Peyer's patch (tissue), 4 donors: ENCODE data around the gene WDHD1.

Source experiments
- POLR2A ChIP-seq, 2 donors: fragments of 450-650 bp; IDR thresholded peaks; one replicate each; pipeline ENCODE4 v1.5.1; 2017; ENCODE audit warnings: antibody characterized with exemption in 2 of 2, mild to moderate bottlenecking in 2 of 2, moderate library complexity in 2 of 2
- TF ChIP-seq, protein P1 (sequence below), 6 experiments: fragments of 450-650 bp in 4 of 6; fragments of 200-600 bp in 2 of 6; sonication (generic) in 1 of 6; IDR thresholded peaks; one replicate each; pipeline ENCODE4 v1.5.1; 2017 to 2019; ENCODE audit warnings: antibody characterized with exemption in 6 of 6, mild to moderate bottlenecking in 3 of 6, moderate library complexity in 1 of 6

GRCh38 chr14:55059333-55059732, 32.4 kb upstream of the WDHD1 start:
- TF ChIP-seq, protein P1, sequence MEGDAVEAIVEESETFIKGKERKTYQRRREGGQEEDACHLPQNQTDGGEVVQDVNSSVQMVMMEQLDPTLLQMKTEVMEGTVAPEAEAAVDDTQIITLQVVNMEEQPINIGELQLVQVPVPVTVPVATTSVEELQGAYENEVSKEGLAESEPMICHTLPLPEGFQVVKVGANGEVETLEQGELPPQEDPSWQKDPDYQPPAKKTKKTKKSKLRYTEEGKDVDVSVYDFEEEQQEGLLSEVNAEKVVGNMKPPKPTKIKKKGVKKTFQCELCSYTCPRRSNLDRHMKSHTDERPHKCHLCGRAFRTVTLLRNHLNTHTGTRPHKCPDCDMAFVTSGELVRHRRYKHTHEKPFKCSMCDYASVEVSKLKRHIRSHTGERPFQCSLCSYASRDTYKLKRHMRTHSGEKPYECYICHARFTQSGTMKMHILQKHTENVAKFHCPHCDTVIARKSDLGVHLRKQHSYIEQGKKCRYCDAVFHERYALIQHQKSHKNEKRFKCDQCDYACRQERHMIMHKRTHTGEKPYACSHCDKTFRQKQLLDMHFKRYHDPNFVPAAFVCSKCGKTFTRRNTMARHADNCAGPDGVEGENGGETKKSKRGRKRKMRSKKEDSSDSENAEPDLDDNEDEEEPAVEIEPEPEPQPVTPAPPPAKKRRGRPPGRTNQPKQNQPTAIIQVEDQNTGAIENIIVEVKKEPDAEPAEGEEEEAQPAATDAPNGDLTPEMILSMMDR (IDR thresholded peaks at IDR 0.05) = no peak
- TF ChIP-seq POLR2A (IDR thresholded peaks at IDR 0.05) = no peak
